Activated CD4-positive, alpha-beta T cell treated with anti-CD3 and anti-CD28 coated beads, Interleukin-2, amount 50 U/mL, for 16 hours (primary cell): ENCODE data around the gene SLC2A1.

ENCODE experiments used
- DNase-seq: peaks from one replicate; pipeline ENCODE4 v3.0.0-alpha.2; 2020

Gene SLC2A1

DNA sequence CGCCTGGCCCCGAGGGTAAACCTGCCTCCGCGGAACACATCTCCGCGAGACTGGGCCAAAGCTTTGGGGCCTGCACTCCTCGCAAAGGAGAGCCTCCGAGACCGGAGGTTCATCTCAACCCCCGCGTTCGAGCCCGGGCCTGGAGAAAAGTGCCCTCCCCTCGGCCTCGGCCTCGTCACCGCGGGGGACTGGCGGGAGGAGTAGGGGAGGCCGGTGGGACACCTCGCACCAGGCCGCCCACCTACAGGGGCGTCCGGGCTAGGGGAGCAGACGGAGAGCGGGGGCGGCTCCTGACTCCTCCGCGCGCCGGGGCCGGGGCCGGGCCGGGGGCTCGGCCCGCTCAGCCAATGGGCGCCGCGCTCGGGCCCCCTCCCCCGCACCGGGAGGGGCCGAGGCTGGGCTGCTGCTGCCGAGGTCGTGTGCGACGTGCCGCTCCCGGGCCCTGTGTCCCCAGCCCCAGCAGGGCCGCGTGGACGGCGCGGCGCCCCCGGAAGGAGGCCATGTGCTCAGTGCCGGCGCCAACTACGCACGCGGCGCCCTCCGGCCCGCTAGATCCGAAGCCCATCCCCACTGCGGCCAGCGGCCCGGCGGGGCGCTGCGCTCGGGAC is 684 bp downstream of the SLC2A1 start:
- DNase-seq = peak; percentile 64

DNA sequence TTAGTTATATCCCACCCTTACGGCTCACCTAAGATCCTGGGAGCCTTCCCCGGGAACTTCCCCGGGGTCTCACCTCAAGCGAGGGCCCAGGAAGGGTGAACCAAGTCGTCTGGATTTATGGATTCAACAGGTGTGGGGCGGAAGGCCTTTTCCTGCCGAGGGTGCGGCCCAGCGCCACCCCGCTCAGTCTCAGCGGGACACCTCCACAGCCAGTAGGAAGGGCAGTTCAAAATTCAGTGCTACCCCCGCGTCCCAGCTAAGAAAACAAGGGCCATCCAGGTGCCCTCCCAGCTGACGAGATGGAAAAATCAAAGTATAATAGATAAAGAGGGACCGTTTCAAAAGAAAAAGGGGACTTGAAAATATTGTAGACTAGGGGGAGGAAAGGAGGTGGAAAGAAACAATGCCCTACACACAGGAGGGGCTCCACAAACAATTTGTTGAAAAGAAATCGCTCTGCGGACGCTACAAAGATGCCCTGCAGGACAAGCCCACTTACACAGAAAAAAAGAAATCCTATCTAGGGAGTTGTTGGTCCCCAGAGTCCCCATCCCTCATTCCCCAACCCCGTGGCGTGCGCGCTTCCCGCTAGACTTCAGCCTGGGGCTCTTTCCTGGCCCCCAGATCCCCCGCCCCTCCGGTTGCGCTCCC is 1.3 kb downstream of the SLC2A1 start:
- DNase-seq = no peak

DNA sequence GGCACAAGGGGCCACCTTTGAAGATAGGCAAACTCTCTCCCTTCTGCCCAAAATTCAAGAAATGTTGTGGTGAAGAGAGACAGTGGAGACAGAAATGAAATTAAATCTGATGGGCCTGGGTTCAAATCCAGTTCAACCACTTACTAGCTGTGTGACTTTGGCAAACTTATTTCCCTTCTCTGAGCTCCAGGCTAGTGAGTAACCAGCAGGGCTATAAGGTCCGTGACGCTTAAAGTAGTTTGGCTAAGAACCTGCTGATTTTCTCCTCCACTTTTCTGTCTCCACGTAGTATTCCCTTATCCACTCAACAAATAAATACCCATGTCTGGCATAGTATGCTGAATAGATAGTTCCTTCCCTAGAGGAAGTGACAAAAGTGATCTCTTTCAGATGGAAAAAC is 1.9 kb downstream of the SLC2A1 start:
- DNase-seq = no peak

DNA sequence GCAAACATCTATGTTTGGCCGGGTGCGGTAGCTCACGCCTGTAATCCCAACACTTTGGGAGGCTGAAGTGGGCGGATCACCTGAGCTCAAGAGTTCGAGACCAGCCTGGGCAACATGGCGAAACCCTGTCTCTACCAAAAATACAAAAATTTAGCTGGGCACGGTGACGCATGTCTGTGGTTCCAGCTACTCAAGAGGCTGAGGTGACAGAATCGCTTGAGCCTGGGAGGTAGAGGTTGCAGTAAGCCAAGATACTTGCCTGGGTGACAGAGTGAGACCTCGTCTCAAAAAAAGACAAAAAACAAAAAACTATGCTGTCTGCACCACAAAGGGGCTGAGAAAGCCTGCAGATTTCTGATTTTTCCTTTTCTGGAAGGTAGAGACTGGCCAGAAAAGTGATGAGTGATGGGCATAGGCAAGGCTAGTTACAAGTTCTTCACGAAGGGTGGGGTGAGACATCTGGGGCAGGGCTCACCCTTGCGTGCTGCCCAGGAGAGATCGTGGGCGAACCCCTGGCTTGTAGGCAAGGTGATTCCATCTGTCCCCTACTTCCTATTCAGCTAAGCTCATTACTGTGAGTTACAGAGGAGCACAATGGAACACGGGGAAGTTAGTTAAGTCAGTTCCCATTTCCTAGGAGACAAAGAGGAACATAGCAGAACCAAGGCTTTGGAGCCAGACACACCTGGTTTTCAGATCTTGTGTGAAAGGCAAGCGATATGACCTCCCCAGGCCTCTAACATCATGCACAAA is 3.2 kb downstream of the SLC2A1 start:
- DNase-seq = no peak

DNA sequence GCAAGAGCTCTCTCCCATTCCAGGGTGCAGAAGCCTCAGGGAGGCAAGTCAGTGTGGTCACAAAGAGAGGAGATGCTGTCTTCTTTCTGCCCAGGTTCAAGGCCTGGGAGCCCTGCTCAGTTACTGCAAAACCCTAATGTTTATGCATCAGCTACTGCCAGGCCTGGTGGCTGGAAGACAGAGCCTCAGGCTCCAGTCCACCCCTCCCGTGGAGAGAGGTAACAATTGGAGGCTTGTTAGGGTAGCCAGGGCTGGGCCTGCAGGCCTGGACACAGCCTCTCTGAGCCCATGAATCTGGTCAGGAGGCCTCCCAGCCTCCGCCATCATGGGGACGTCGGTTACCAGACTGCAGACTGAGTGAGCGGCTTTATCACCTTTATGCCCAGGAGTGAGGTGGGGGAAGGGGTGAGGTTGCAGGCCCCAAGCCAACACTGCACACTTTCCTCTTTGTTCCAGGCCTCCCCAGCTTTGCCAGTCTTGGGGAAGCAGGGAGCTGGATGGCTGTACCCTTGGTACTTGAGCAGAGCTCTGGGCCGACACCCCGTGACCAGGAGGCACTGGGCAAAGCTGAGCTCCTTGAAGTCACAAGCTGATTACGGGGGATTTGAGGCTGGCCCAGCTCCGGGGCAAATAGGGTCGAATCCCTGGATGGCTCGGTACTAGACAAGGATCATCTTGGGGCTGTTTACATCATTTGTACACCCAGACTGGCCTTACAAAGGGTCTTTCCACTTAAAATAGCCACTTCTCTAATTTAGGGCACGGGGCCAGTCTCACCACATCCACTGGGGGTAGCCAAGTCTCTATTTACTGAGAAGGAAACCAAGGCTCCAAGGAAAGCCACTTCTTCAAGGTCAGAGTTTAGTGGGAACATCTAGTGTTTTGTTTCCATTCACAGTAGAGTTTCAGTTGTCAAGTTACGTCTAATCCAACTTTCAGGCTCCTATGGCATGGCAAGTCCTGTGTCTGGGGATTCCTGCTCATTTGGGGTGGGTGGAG is 5.2 kb downstream of the SLC2A1 start:
- no peak for DNase-seq

DNA sequence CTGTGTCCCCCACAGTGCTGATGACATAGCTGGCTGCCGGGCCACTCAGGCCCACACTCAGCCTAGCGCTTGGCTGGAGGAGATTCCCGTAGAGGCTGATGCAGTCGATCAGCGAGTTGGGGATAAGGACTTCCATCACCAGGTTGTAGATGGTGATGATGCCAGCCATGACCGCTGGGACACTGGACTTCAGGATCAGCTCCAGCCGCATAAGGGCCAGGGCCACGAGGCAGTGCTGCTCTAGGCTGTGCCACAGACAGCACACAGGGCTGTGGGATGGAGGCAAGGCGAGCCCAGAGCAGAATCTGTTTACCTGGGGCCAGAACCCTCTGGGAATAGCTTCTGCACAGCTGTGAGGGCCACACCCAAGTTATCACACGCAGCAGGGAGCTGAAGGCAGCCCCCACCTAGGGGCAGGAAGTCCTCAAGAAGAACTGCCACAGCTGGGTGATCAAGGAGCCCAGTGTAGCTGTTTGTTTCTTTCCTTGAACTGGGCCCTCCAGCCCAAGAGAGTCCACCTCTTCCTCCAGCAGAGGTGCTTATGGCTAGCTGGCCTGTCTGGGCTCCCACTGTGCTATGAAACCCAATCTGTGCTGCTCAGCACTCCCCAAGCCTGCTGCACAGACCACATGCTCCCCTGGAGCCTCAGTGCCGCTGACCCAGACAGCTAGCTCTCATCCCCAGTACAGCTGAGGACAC is 6.2 kb downstream of the SLC2A1 start:
- no peak for DNase-seq

DNA sequence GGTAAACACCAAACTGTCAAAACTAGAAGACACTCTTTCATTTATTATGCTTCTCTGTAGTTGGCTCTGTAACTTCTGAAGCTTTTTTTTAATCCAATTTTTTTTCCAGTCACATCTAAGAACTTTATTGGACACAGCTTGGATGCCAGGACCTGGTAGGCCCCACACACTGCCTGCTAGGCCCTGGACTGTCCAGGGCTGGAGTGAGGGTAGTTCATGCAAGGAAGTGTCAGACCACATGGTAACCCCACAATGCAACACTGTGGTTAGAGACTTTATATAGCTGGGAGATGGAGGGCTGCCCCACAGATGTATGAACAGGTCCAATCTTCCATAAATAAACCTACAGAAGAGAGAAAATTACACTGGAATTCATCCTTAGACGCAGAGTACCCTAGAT is 7.1 kb downstream of the SLC2A1 start:
- no peak for DNase-seq

DNA sequence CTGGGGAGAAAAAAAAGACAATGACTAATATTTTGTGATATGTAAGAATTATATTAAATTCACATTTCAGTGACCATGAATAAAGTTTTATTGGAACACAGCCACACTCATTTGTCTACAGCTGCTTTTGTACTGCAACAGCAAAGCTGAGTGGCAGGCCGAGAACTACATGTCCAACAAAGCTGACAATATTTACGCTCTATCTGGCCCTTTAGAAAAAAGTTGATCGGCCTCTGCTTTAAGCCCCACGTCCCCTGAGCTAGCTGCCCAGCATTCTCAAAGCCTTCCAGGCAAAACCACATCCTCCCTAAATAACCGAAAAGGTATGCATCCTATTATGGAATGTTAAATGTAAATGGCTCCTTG is 8.6 kb downstream of the SLC2A1 start:
- no peak for DNase-seq

DNA sequence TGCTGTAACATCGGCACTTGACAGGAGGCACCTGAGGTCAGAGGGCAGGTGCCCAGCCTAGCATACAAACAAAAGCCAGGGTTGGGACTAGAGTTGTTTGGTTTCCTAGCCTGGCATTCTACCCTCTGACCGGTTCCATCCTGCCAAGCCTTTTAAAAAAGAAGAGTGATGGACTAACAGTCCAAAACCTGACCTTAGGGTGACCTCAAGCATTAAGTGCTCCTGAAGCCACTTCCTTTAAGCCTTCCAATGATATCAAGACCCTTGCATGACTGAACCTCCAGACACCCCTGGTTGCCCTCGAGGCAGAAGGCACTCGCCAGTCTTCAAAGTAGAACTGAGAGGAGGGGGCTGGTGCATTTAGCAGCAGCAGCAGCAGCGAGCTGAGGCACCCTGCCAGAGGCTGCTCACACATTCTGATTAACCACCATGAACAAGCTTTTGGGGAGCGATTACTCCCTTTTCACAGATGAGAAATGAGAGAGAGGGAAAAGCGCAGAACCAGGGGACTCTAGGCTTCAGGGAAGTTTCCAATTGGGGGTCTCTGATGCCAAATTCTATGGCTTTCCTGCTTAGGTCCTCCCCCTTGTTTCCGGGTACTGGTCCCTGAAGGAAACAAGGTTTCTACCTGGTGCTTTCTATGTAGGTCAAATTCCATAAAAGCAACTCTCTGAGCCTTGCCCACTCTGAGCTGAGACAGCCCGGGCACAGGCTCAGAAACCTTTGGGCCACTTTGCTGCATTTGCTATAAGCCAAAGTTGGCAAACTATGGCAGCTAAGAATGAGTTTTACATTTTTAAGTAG is 9.2 kb downstream of the SLC2A1 start:
- DNase-seq = no peak

DNA sequence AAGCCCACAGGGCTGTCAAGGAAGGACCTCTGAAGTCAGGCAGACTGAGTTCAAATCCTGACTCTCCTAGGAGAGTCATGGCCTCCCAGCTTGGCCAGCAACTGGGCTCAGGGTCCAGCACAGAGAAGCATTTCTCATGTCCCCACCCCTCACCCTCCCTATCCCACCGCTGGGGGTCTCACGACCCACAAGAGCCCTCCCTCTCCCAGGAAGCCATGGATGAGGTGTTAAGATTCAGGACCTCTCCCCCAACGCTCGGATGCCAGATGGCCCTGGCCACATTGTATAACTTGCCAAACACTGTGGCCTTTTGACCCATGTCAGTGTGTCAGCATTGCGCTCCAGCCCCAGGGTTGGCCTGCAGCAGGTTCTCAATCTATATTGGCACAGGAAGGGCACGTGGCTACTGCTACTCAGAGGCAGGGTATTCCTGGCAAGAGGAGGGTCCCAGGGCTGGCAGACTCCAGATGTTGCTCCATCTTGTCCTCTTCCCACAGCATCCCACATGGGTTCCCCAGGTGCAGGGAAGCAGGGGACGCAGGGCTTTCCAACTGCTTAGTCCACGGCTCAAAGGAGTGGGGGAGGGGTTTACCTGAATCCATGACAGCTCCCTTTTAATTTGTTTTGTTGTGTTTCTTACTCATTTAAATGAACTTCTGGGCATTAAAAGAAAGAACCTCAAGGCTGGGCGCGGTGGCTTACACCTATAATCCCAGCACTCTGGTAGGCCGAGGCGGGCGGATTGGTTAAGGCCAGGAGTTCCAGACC is 10.5 kb downstream of the SLC2A1 start:
- no peak for DNase-seq

DNA sequence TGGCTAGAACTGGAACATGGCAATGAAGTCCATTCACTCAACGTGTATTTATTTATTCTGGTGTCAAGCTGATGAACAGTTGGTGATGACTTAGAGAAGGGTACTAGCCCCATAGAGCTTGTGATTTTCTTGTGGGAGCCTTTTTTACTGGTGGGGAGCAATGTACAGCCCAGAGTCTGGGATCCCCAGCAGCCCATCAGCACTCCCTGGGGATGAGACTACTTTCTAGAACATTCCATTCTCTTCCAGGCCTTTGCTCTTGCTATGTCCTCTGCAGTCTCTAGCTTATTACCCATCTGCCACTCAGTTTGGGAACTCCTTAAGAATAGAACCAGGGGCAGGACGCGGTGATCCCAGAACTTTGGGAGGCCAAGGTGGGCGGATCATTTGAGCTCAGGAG is 11.6 kb downstream of the SLC2A1 start:
- DNase-seq = no peak

DNA sequence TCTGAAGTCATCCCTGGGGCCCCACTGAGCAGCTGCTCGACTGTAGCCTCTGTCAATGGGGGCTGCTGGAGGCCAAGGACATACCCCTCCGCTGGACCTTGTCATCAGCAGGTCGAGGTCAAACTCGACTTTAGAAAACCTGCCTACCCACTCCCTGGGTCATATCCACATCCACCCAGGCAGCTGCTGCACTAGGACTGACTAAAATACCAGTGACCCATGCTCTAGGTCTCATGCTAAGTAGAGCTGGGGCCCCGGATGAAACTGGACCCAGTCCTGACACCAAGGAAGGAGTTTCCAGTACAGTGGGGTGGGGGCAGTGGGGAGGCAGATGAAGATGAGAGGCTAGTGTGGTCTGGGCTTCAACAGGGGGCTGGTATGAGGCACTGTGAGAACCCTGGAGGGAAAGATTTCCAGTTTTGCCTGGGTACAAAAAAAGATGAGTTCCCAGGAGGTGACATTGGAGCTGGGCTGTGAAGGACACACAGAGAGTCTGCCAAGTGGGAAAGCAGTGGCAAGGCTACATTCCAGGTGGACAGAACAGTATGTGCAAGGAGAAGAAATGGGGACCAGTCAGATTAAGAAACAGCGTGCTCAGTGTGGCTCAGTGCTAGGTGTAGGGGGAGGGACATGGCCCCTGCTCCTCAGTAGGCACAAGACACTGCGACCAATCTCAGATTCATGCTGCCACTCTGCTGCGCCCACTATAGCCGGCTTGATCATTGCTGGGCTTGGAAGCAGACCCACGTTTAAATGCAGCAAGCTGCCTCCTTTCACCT is 12.4 kb downstream of the SLC2A1 start:
- DNase-seq = no peak

DNA sequence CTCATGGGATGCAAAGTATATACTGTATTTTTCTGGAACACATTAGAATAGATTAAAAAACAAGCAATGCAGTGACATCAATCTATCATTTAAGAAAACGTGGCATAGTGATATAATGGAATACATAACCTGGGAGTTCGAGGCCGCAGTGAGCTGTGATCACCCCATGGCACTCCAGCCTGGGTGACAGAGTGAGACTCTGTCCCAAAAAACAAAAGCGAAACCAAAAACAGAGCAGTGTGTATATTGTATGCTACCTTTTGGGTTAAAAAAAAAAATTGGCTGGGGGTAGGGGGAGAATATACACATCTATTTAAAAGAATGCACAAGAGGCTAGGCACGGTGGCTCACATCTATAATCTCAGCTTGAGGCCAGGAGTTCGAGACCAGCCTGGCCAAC is 13.5 kb downstream of the SLC2A1 start:
- DNase-seq = peak; percentile 41

DNA sequence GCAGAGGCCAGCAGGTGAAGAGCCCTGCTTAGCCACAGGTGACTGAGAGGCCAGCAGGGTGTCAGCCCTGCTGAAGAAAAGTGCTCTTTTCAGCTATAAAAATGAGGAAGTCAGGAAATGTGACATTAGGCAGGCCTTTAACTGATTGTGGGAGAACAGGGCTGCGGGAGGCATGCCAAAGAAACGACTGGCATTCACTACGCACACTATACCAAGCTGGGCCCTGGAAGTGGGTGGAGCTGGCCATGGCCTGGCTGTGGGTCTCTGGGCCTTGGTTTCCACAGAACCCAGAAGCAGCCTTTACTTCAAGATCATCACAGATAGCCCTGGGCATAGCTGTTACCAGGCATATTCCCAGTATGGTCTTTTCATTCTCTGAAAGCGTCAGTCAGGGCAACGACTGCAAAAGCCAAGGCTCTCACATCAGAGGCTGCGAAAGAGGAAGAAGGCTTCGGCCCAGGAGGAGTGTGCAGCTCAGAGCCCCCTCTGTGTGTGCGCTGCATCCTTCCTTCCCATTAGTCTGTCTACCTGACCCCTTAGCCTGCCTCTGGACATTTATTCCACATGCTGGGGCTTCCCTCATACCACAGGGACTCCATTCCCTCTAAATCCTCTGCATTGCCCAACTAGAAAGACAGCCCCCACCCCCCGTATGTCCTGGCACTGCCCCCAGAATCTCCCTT is 14.3 kb downstream of the SLC2A1 start:
- DNase-seq = no peak

DNA sequence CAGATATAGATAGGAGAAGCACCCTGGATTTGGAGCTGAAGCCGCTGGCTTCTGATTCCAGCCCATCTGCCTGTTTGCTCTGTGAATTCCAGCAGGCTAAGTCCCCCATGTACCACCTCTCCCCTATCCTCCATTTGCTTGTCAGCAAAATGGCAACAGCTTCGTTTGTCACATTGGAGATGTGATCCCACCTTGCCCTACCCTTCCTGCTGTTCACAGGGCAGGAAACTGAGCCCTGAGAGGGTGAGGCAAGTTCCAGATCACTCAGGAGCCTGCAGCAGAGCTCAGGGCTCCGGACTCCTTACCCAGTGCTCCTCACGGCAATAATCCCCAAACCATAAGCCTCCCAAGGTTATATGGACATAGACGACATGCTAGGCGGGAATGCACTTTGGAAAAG is 14.9 kb downstream of the SLC2A1 start:
- no peak for DNase-seq

DNA sequence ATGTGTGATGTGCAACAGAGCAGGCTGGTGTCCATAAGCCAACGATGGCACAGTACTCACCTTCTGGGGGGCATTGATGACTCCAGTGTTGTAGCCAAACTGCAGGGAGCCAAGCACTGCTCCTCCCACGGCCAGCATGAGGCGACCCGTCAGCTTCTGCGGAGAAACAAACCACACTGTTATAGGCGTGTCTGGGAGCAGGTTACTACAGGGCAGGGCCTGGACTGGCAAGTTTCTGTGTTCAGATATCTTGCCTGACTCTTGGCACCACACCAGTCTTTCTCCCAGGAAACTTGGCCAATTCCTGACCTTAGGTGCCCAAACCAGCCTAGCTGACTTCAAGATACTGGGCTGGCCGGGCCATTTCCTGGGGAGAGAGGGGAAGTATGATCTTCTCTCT is 15.5 kb downstream of the SLC2A1 start:
- DNase-seq = peak; percentile 51

DNA sequence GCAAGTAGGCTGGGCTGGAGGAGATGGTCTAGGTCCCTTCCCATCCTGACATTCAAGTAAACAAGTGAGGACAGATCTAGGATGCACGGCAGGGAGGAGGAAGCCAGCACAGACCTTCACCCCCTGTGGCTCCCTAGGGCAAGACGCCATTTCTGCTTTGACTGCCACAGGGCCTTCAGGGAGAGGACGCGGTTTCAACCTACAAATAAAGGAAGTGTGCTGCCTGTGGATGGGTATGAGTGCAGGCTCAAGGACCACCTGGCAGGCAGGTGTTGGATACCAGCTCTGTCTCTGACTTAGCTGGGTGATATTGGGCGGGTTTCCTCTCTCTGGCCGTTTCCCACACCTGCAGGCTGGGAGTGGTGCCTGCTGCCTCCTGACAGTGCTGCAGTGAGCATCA is 16.2 kb downstream of the SLC2A1 start:
- DNase-seq = no peak

DNA sequence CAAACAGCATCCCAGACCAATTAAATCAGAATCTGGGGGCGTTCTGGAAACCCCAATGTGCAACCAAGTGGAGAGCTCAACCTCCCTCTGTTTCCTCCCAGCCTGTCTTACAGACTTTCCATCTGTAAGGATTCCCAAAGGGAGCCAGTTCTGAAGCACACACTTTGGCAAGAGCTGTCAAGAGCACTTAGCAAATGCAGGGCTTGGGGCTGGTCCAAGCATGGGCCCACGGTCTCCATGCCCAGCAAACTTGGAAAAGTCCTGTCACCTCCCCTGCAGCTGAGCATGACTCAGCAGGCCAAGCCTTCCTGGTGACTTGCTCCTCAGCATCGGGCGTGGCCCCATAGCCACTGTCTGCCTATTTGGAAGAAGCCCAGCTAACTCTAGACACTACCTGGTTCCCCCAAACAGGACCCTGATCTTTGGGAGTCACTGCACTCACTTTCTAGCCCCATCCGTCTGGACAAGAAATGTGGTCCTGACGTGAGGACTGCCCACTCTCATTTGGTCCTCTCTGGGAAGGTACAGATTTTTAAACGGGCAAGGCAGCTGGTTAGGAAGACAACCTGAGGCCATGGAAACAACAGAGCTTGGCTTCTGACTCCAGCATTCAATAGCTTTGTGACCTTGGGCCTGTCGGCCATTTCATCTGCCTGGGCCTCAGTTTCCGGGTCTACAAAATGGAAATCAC is 16.9 kb downstream of the SLC2A1 start:
- DNase-seq = peak; percentile 65
